HG02852 (cell line): ENCODE data around the gene FRMD4A.
"Not testable (repeated sequence)": the region's sequence is repeated elsewhere in the genome, so short reads cannot be mapped to it uniquely, and the experiment has no call there.

ENCODE experiments used
- ATAC-seq: cut with Tn5 transposase; IDR thresholded peaks from one replicate; pipeline ENCODE4 v1.9.1; 2021; ENCODE audit warnings: mild to moderate bottlenecking, moderate library complexity; ENCODE audit not compliant: unreplicated experiment

The FRMD4A gene

GRCh38 chr10:13865758-13866491, 464.8 kb downstream of the FRMD4A start:
- ATAC-seq, result no peak

- ATAC-seq, result not testable (repeated sequence)
Observed at GRCh38 chr10:13865220-13865619, 465.5 kb downstream of the FRMD4A start.

GRCh38 chr10:13862546-13863233, 468.0 kb downstream of the FRMD4A start:
- ATAC-seq, result no peak

GRCh38 chr10:13860886-13861285, 469.8 kb downstream of the FRMD4A start:
- ATAC-seq, result no peak

- ATAC-seq, result no peak
Observed at GRCh38 chr10:13859979-13860654, 470.6 kb downstream of the FRMD4A start.

GRCh38 chr10:13858709-13859108, 472.0 kb downstream of the FRMD4A start:
- no peak for ATAC-seq

- ATAC-seq, result no peak
Observed at GRCh38 chr10:13857451-13857850, 473.3 kb downstream of the FRMD4A start.

GRCh38 chr10:13853854-13854253, 476.9 kb downstream of the FRMD4A start:
- no peak for ATAC-seq

- ATAC-seq, result no peak
Observed at GRCh38 chr10:13852872-13853271, 477.9 kb downstream of the FRMD4A start.

GRCh38 chr10:13851906-13852305, 478.8 kb downstream of the FRMD4A start:
- no peak for ATAC-seq

GRCh38 chr10:13848520-13849445, 481.9 kb downstream of the FRMD4A start:
- no peak for ATAC-seq

- ATAC-seq, result no peak
Observed at GRCh38 chr10:13847201-13847631, 483.5 kb downstream of the FRMD4A start.

- ATAC-seq, result no peak
Observed at GRCh38 chr10:13845897-13846296, 484.8 kb downstream of the FRMD4A start.

- ATAC-seq, result no peak
Observed at GRCh38 chr10:13844651-13845050, 486.1 kb downstream of the FRMD4A start.

GRCh38 chr10:13842117-13842516, 488.6 kb downstream of the FRMD4A start:
- no peak for ATAC-seq

GRCh38 chr10:13840036-13840435, 490.7 kb downstream of the FRMD4A start:
- ATAC-seq, result no peak

GRCh38 chr10:13839430-13839990, 491.2 kb downstream of the FRMD4A start:
- no peak for ATAC-seq

GRCh38 chr10:13839030-13839429, 491.7 kb downstream of the FRMD4A start:
- ATAC-seq, result no peak

- no peak for ATAC-seq
Observed at GRCh38 chr10:13837966-13838365, 492.8 kb downstream of the FRMD4A start.

- ATAC-seq, result no peak
Observed at GRCh38 chr10:13834581-13835286, 496.0 kb downstream of the FRMD4A start.
